Spleen (tissue), 11 donors: ENCODE results near the gene MGAT4C. TPM values are rescaled to one million over a fixed set of nuclear protein-coding genes. Genes with fewer than 3 reads are reported as not detected.

ENCODE experiments used
- DNase-seq: peaks from one replicate; pipeline ENCODE4 v3.0.0-alpha.2; 2020
- H3K27ac ChIP-seq, 8 donors: fragments of 200-600 bp; sonication (generic) in 7 of 8; 1 replicate in 4 of 8; 2 replicates in 4 of 8; pipeline versions ENCODE4 v1.5.0 to v1.8.0; 2016 to 2021; ENCODE audit warnings: inconsistent platforms in 4 of 8, mild to moderate bottlenecking in 4 of 8, moderate library complexity in 1 of 8
- H3K27me3 ChIP-seq, 7 donors: fragments of 200-600 bp; sonication (generic) in 6 of 7; replicated peaks in 1 of 7; 1 replicate in 4 of 7; 2 replicates in 3 of 7; pipeline versions ENCODE4 v1.5.0 to v1.8.0; 2016 to 2021; ENCODE audit warnings: inconsistent platforms in 3 of 7, mild to moderate bottlenecking in 1 of 7
- H3K36me3 ChIP-seq, 6 donors: fragments of 200-600 bp; sonication (generic) in 5 of 6; 1 replicate in 4 of 6; 2 replicates in 2 of 6; pipeline versions ENCODE4 v1.5.0 to v1.8.0; 2016 to 2021; ENCODE audit warnings: inconsistent platforms in 2 of 6
- H3K4me1 ChIP-seq, 6 donors: fragments of 200-600 bp; sonication (generic) in 5 of 6; 1 replicate in 3 of 6; 2 replicates in 3 of 6; pipeline versions ENCODE4 v1.5.0 to v1.8.0; 2016 to 2021; ENCODE audit warnings: inconsistent platforms in 3 of 6
- H3K4me3 ChIP-seq, 8 donors: fragments of 200-600 bp; sonication (generic) in 7 of 8; 1 replicate in 4 of 8; 2 replicates in 4 of 8; pipeline versions ENCODE4 v1.5.0 to v1.8.0; 2016 to 2021; ENCODE audit warnings: inconsistent platforms in 4 of 8, mild to moderate bottlenecking in 4 of 8, moderate library complexity in 2 of 8
- H3K9me3 ChIP-seq, 8 donors: fragments of 200-600 bp; sonication (generic) in 7 of 8; 1 replicate in 4 of 8; 2 replicates in 4 of 8; pipeline versions ENCODE4 v1.5.0 to v1.8.0; 2016 to 2021; ENCODE audit warnings: inconsistent platforms in 4 of 8
- POLR2A ChIP-seq, 3 donors: fragments of 450-650 bp; IDR thresholded peaks; one replicate each; pipeline ENCODE4 v1.5.1; 2017; ENCODE audit warnings: antibody characterized with exemption in 3 of 3, mild to moderate bottlenecking in 1 of 3
- POLR2AphosphoS5 ChIP-seq, 3 donors: sonication (generic); formaldehyde crosslinking; IDR thresholded peaks; one replicate each; pipeline ENCODE4 v1.5.1; 2017; ENCODE audit warnings: antibody characterized with exemption in 3 of 3
- WGBS, 5 donors: extraction: QIAGEN DNeasy Blood & Tissue Kit in 3 of 5; methylation state at CpG; one replicate each; pipeline versions ENCODE4 v1.1.5 to v1.1.7; 2013 to 2018; 5-methylcytosine and 5-hydroxymethylcytosine counted together
- intact Hi-C: fragments of 100-400 bp; cut with DNase I; formaldehyde crosslinking; loops from one replicate; pipeline ENCODE4 v1.15.0; 2023; ENCODE audit warnings: low total_unique reads
- polyA plus RNA-seq, 3 donors: library from polyadenylated mRNA; stranded (reverse); fragments of 200-250 nt; gene quantifications; one replicate each; pipeline ENCODE4 v1.2.1, GENCODE V29; 2013
- total RNA-seq, 7 donors: library from RNA; depleted of rRNA in 3 of 7; stranded (reverse); fragments of >200 nt in 3 of 7; fragmentation: NEBNext Ultra II Directional in 4 of 7; extraction: Animal tissue kit (Norgen Biotek cat#: 25700) in 4 of 7; gene quantifications; one replicate each; pipeline versions ENCODE4 v1.1.0 to v1.2.1, GENCODE V29; 2016 to 2021
- TF ChIP-seq, protein P1 (sequence below), 11 experiments: fragments of 200-600 bp in 7 of 11; fragments of 450-650 bp in 4 of 11; sonication (generic) in 4 of 11; IDR thresholded peaks in 8 of 11; conservative IDR thresholded peaks in 3 of 11; 1 replicate in 7 of 11; 2 replicates in 4 of 11; pipeline versions ENCODE4 v1.4.0 to v1.8.0; 2016 to 2021; ENCODE audit warnings: antibody characterized with exemption in 11 of 11, inconsistent platforms in 4 of 11, mild to moderate bottlenecking in 1 of 11
- donor health status: healthy with polysubstance abuse.
- donor health status: DM: no; HTN: no; CAD: no; lungs with moderate emphysema.
- donor health status: DM: no; HTN: no; CAD: no.
- donor health status: Bipolar disorder and iron deficiency.
- donor health status: healthy.
- donor health status: DM: no; HTN: no; CAD: no.
- donor health status: DM: yes; HTN: yes; CAD: no.

Gene MGAT4C
- total and polyA plus RNA-seq, 10 donors: 0.03 TPM; not detected in 9

DNA sequence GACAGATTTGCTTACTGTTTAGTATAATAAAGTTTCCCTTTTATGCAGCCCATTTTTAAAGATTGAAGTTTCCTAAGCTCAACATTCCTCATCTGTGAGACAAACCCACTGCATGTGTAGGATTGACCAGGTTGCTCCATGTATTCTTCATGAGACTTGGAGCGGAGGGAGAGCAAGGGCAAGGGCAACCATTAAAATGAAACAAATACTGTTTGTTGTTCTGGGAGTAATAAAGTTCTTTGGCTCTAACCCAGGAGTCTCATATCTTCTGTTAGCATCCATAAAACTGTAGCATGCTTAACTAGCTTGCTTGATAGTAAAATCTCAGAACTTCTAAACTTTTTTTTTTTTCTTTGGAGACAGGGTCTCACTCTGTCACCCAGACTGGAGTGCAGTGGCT is 307.9 kb downstream of the MGAT4C start:
- 87 to 92% (median 91%) methylated on average over 1 of the region's 1 CpG for WGBS, 5 donors
- Histone ChIP-seq H3K4me1 (no peaks in the 10 kb centered on the region), H3K27me3 (no peaks in the 10 kb centered on the region), H3K4me3 (no peak overlapping the region), H3K9me3 (no peaks in the 10 kb centered on the region), H3K27ac (no peak overlapping the region), H3K36me3 (no peaks in the 10 kb centered on the region)
- intact Hi-C loops: no loop called here
- TF ChIP-seq, protein P1, sequence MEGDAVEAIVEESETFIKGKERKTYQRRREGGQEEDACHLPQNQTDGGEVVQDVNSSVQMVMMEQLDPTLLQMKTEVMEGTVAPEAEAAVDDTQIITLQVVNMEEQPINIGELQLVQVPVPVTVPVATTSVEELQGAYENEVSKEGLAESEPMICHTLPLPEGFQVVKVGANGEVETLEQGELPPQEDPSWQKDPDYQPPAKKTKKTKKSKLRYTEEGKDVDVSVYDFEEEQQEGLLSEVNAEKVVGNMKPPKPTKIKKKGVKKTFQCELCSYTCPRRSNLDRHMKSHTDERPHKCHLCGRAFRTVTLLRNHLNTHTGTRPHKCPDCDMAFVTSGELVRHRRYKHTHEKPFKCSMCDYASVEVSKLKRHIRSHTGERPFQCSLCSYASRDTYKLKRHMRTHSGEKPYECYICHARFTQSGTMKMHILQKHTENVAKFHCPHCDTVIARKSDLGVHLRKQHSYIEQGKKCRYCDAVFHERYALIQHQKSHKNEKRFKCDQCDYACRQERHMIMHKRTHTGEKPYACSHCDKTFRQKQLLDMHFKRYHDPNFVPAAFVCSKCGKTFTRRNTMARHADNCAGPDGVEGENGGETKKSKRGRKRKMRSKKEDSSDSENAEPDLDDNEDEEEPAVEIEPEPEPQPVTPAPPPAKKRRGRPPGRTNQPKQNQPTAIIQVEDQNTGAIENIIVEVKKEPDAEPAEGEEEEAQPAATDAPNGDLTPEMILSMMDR (IDR thresholded peaks at IDR 0.05 in 8 of 11, conservative IDR thresholded peaks at IDR 0.05 in 3 of 11): no peak
- TF ChIP-seq POLR2AphosphoS5 (IDR thresholded peaks at IDR 0.05) (no peak), POLR2A (IDR thresholded peaks at IDR 0.05) (no peak)
- no peak for DNase-seq

DNA sequence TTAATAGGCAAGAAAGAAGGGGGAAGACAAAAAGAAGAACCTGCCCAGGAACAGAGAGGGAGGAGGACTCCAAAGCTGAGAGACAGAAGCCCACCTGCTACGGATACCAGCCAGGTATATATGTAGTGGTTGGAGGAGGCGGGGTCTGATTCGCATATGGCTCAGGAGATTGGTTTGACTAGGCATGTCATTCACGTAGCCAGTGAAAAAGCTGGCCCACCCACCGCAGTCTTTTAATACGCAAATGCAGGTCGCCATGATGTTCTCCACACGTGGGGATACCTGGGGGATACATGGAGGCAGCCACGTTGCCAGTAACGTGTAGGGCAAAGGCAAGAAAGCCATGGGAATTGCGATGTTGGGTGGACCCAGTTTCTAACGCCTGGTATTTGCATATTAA is 308.9 kb downstream of the MGAT4C start:
- Histone ChIP-seq H3K27ac (no peak overlapping the region), H3K36me3 (no peaks in the 10 kb centered on the region), H3K4me1 (no peaks in the 10 kb centered on the region), H3K9me3 (no peaks in the 10 kb centered on the region), H3K27me3 (no peaks in the 10 kb centered on the region), H3K4me3 (no peak overlapping the region)
- intact Hi-C loops: no loop called here
- no peak for DNase-seq
- TF ChIP-seq POLR2A (IDR thresholded peaks at IDR 0.05) (no peak), POLR2AphosphoS5 (IDR thresholded peaks at IDR 0.05) (no peak)
- TF ChIP-seq, protein P1 (IDR thresholded peaks at IDR 0.05 in 8 of 11, conservative IDR thresholded peaks at IDR 0.05 in 3 of 11): no peak
- WGBS, 5 donors: 89 to 93% (median 90%) methylated on average over 12 of the region's 12 CpGs

DNA sequence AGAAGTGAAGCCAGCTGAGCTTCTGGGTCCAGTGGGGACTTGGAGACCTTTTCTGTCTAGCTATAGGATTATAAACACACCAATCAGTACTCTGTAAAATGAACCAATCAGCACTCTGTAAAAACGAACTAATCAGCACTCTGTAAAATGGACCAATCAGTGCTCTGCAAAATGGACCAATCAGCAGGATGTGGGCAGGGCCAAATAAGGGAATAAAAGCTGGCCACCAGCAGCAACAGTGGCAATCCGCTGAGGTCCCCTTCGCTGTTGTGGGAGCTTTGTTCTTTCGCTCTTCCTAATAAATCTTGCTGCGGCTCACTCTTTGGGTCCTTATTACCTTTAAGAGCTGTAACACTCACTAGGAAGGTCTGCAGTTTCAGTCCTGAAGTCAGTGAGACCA is 309.8 kb downstream of the MGAT4C start:
- no peaks in the 10 kb centered on the region for H3K27me3 ChIP-seq
- no peaks in the 10 kb centered on the region for H3K4me1 ChIP-seq
- DNase-seq: no peak
- 89 to 98% (median 91%) methylated on average over 5 of the region's 5 CpGs for WGBS, 5 donors
- H3K4me3 ChIP-seq: no peak overlapping the region
- no peaks in the 10 kb centered on the region for H3K9me3 ChIP-seq
- intact Hi-C loops: no loop called here
- TF ChIP-seq, protein P1 (IDR thresholded peaks at IDR 0.05 in 8 of 11, conservative IDR thresholded peaks at IDR 0.05 in 3 of 11): no peak
- TF ChIP-seq POLR2A (IDR thresholded peaks at IDR 0.05) (no peak), POLR2AphosphoS5 (IDR thresholded peaks at IDR 0.05) (no peak)
- no peaks in the 10 kb centered on the region for H3K36me3 ChIP-seq
- H3K27ac ChIP-seq: no peak overlapping the region

DNA sequence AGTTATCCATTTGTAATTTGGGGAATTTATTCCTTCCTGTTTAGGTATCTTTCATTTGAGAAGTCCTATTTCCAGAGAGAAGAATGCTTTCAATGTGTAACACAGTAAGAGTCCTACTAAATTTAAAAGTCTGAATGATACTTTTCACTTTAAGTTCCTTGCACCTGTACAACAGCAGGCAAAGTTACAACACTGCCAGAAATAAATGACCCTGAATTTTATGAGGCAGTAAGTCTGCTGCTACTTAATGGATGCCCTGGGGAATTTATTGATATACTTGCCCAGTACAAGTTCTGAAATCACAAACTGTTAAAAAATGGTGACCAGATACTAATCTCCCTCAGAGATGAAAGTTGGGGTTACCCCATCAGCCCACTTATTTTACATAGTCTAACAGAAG is 329.0 kb downstream of the MGAT4C start:
- Histone ChIP-seq H3K27ac (no peak overlapping the region), H3K9me3 (no peaks in the 10 kb centered on the region), H3K4me1 (no peaks in the 10 kb centered on the region), H3K27me3 (no peaks in the 10 kb centered on the region), H3K4me3 (no peak overlapping the region), H3K36me3 (no peaks in the 10 kb centered on the region)
- DNase-seq: no peak
- TF ChIP-seq POLR2AphosphoS5 (IDR thresholded peaks at IDR 0.05) (no peak), POLR2A (IDR thresholded peaks at IDR 0.05) (no peak)
- TF ChIP-seq, protein P1 (IDR thresholded peaks at IDR 0.05 in 8 of 11, conservative IDR thresholded peaks at IDR 0.05 in 3 of 11): no peak
- intact Hi-C loops: no loop called here
